T-helper 2 cell treated with Interferon-gamma antibody and Interleukin-4, amounts not matched to agents 5 μg/mL and 100 μg/mL, for 36 hours (primary cell): ENCODE measurements around the gene BPI.
"Not testable (repeated sequence)": the region's sequence is repeated elsewhere in the genome, so short reads cannot be mapped to it uniquely, and the experiment has no call there.

Experiments
- DNase-seq: peaks from one replicate; pipeline ENCODE4 v3.0.0; 2021; ENCODE audit warnings: low spot score
- H3K27ac Mint-ChIP-seq: one replicate; pipeline ENCODE4 v1.8.0; 2021; ENCODE audit warnings: mild to moderate bottlenecking, mixed read lengths
- H3K27me3 Mint-ChIP-seq: one replicate; pipeline ENCODE4 v1.8.0; 2021; ENCODE audit warnings: low read depth, mixed read lengths
- H3K36me3 Mint-ChIP-seq: one replicate; pipeline ENCODE4 v1.8.0; 2021; ENCODE audit warnings: low read depth, mixed read lengths
- H3K4me1 Mint-ChIP-seq: one replicate; pipeline ENCODE4 v1.8.0; 2021; ENCODE audit warnings: low read depth, mixed read lengths
- H3K4me3 Mint-ChIP-seq: one replicate; pipeline ENCODE4 v1.8.0; 2022; ENCODE audit warnings: mild to moderate bottlenecking, moderate library complexity, mixed read lengths
- H3K9me3 Mint-ChIP-seq: one replicate; pipeline ENCODE4 v1.8.0; 2021; ENCODE audit warnings: mixed read lengths

The BPI gene

GRCh38 chr20:38303908-38304379 is at the start of gene BPI:
Gene BPI, plus strand, starts transcription at chr20:38304156. Its CDS starts 68 bp downstream, at chr20:38304224.
- H3K27ac Mint-ChIP-seq = no peak within 1 kb of the TSS
- no peak within 1 kb of the TSS for H3K4me3 Mint-ChIP-seq

DNA sequence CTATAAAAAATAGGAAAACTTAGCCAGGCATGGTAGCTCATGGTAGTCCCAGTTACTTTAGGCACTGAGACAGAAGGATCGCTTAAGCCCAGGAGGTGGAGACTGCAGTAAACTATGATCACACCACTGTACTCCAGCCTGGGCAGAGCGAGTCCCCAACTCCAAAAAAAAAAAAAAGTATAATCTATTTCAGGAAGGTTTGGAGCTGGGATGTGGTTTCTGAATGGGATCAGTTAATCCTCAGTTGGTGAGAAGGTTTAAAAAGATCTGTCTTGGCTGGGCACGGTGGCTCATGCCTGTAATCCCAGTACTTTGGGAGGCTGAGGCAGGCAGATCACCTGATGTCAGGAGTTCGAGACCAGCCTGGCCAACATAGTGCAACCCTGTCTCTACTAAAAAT is 49.3 kb upstream of the BPI start:
- not testable (repeated sequence) for H3K36me3 Mint-ChIP-seq, H3K9me3 Mint-ChIP-seq, H3K27ac Mint-ChIP-seq, H3K4me1 Mint-ChIP-seq, DNase-seq, H3K4me3 Mint-ChIP-seq
- H3K27me3 Mint-ChIP-seq = peaks cover 13% of the 10 kb centered on the region

More at GRCh38 chr20:38303908-38304379, at the start of gene BPI:
- Mint-ChIP-seq H3K27me3 (peaks cover 38% of the 10 kb centered on the region), H3K4me1 (peaks cover 10% of the 10 kb centered on the region), H3K36me3 (no peaks in the 10 kb centered on the region), H3K9me3 (no peaks in the 10 kb centered on the region)
- peak; percentile 4 for DNase-seq

GRCh38 chr20:38255393-38255792 is 48.6 kb upstream of the BPI start:
- Mint-ChIP-seq H3K4me1 (no peaks in the 10 kb centered on the region), H3K36me3 (no peaks in the 10 kb centered on the region), H3K9me3 (no peaks in the 10 kb centered on the region), H3K27me3 (peaks cover 20% of the 10 kb centered on the region), H3K4me3 (no peak overlapping the region), H3K27ac (no peak overlapping the region)
- DNase-seq = no peak

DNA sequence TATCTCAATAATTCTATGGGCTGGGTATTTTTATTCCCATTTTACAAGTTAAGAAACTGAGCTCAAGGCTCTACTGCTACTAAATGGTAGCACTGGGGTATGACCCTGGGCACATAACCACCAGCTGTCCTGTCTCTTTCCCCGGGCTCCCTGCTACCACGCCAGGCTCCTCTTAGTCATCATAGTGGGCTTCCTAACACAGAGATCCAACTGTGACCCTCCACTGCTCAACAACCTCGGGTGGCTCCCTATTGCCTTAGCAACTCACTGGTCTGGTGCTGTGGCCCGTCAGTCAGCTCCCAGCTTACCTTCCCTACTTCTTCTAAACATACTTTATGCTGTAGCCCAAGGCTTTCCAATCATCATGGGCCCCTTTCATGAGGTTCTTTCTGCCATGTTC is 47.9 kb upstream of the BPI start:
- Mint-ChIP-seq H3K4me1 (peaks cover under 1% of the 10 kb centered on the region), H3K36me3 (no peaks in the 10 kb centered on the region), H3K27me3 (peaks cover 22% of the 10 kb centered on the region), H3K9me3 (no peaks in the 10 kb centered on the region), H3K27ac (no peak overlapping the region), H3K4me3 (no peak overlapping the region)
- no peak for DNase-seq

DNA sequence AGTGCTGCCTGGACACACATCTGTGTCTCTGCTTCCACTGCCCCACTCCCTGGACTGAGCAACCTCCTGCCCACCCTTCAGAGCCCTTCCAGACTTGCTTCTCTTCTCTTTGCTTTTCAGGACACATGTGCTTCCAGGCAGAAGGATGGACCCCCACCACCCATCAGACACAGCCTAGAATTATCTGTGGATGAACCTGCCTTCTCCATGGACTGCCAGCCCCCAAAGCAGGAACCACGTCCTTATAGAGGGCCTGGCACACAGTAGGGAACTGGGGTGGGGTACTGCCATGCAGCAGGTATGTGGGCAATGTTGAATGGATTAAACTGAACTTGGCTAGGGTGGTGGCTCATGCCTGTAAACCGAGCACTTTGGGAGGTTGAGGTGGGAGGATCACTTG is 47.0 kb upstream of the BPI start:
- H3K4me3 Mint-ChIP-seq = no peak overlapping the region
- no peak overlapping the region for H3K27ac Mint-ChIP-seq
- no peaks in the 10 kb centered on the region for H3K36me3 Mint-ChIP-seq
- no peaks in the 10 kb centered on the region for H3K9me3 Mint-ChIP-seq
- DNase-seq = no peak
- peaks cover 2% of the 10 kb centered on the region for H3K4me1 Mint-ChIP-seq
- H3K27me3 Mint-ChIP-seq = peaks cover 30% of the 10 kb centered on the region

GRCh38 chr20:38258545-38259215 is 45.3 kb upstream of the BPI start:
- H3K4me1 Mint-ChIP-seq = peaks cover 2% of the 10 kb centered on the region
- H3K9me3 Mint-ChIP-seq = no peaks in the 10 kb centered on the region
- H3K27me3 Mint-ChIP-seq = peaks cover 38% of the 10 kb centered on the region
- no peaks in the 10 kb centered on the region for H3K36me3 Mint-ChIP-seq
- no peak overlapping the region for H3K4me3 Mint-ChIP-seq
- no peak overlapping the region for H3K27ac Mint-ChIP-seq
- no peak for DNase-seq

GRCh38 chr20:38260025-38260377 is 44.0 kb upstream of the BPI start:
- Mint-ChIP-seq H3K27ac (no peak overlapping the region), H3K27me3 (peaks cover 38% of the 10 kb centered on the region), H3K4me3 (no peak overlapping the region), H3K9me3 (no peaks in the 10 kb centered on the region), H3K4me1 (peaks cover 2% of the 10 kb centered on the region), H3K36me3 (no peaks in the 10 kb centered on the region)
- no peak for DNase-seq

DNA sequence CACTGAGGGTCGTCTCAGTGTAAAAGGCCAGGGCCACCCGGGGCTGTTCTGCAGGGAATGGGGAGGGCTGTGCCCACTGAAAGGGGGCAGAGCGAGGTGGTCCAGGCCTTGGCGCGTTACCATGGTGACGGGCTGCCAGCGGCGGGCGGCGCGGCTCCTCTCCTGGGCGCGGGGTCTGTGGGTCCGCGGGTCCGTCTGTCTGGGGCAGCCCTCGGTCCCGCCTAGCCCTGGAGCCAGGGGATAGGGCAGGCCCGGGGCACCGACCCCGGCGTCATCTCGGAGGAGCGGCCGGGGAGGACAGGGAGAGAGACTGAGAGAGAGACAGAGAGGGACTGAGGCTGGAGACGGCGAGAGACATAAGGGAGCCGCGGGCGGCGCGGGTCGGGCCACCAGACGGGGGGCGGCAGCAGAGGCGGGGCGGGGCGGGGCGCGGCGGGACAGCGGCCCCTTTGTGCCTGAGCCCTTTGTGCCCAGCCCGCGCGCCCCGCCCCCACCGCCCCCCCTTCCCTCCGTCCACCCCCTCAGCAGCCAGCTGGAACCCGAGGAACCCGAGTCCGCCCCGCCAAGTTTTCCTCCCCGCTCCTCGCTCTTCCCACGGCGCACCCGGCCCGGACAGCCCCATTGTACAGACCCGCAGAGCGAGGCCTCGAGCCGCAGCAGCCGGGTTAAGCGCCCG is 43.4 kb upstream of the BPI start, which contains the start of gene KIAA1755:
Gene KIAA1755 (minus strand): TSS at position 358 of the 676 bp plus-strand sequence. CDS start 235 bp downstream, at position 123.
- no peak for DNase-seq
- Mint-ChIP-seq H3K9me3 (no peaks in the 10 kb centered on the region), H3K27ac (no peak within 1 kb of the TSS), H3K36me3 (no peaks in the 10 kb centered on the region), H3K27me3 (peaks cover 38% of the 10 kb centered on the region), H3K4me3 (no peak within 1 kb of the TSS), H3K4me1 (peaks cover 2% of the 10 kb centered on the region)

DNA sequence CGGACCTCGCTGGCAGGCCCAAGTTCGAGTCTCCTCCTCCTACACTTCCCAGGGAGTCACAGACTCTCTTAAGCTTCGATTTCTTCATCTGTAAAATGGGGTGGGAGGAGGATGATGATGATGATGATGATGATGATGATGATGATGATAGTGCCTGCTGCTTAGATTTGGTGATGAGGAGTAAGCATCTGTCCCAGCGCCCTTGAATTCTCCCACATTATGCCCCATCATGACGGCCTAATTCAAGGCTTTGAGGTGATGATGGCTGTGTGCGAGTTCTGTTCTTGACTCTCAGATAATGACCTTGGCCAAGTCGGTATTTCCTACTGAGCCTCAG is 42.9 kb upstream of the BPI start:
- Mint-ChIP-seq H3K9me3 (no peaks in the 10 kb centered on the region), H3K27ac (no peak overlapping the region), H3K36me3 (no peaks in the 10 kb centered on the region), H3K4me3 (no peak overlapping the region), H3K4me1 (peaks cover 2% of the 10 kb centered on the region), H3K27me3 (peaks cover 38% of the 10 kb centered on the region)
- DNase-seq = no peak

DNA sequence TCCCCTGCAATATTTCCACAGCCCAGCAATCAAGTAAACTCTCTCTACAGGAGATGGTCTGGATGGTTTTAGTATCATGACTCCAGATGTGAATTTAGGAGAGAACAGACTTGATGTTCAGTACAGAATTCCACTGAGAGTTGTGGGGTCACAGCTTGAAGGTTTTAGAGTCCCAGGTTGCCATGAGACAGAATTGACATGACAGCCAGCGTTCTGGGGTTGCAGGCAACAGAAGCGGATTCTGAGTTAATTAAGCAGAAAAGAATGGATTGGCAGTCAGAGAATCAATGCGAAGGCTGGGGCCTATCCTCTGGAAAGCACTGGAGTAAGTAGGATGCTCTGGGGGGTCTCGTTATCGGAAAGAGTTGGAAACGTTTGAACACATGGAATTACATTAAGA is 41.0 kb upstream of the BPI start:
- H3K27me3 Mint-ChIP-seq = peaks cover 38% of the 10 kb centered on the region
- no peaks in the 10 kb centered on the region for H3K9me3 Mint-ChIP-seq
- H3K27ac Mint-ChIP-seq = no peak overlapping the region
- peaks cover 2% of the 10 kb centered on the region for H3K4me1 Mint-ChIP-seq
- no peak for DNase-seq
- no peak overlapping the region for H3K4me3 Mint-ChIP-seq
- H3K36me3 Mint-ChIP-seq = no peaks in the 10 kb centered on the region

DNA sequence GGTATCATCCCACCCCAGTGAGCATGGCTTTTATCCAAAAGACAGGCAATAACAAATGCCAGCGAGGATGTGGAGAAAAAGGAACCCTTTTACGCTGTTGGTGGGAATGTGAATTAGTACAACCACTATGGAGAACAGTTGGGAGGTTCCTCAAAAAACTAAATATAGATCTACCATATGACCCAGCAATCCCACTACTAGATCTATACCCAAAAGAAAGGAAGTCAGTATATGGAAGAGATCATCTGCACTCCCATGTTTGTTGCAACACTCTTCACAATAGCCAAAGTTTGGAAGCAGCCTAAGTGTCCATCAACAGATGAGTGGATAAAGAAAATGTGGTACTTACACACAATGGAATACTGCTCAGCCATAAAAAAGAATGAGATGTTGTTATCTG is 37.5 kb upstream of the BPI start:
- Mint-ChIP-seq H3K4me3 (no peak overlapping the region), H3K27me3 (peaks cover 13% of the 10 kb centered on the region), H3K27ac (no peak overlapping the region), H3K36me3 (no peaks in the 10 kb centered on the region), H3K9me3 (no peaks in the 10 kb centered on the region), H3K4me1 (no peaks in the 10 kb centered on the region)
- no peak for DNase-seq

- no peaks in the 10 kb centered on the region for H3K36me3 Mint-ChIP-seq
- H3K4me1 Mint-ChIP-seq = no peaks in the 10 kb centered on the region
- no peak overlapping the region for H3K4me3 Mint-ChIP-seq
- no peak for DNase-seq
- no peak overlapping the region for H3K27ac Mint-ChIP-seq
- no peaks in the 10 kb centered on the region for H3K9me3 Mint-ChIP-seq
- peaks cover 8% of the 10 kb centered on the region for H3K27me3 Mint-ChIP-seq
Measured at GRCh38 chr20:38267296-38267695, 36.7 kb upstream of the BPI start.

GRCh38 chr20:38267901-38268514 is 35.9 kb upstream of the BPI start:
- Mint-ChIP-seq H3K36me3 (no peaks in the 10 kb centered on the region), H3K4me3 (no peak overlapping the region), H3K4me1 (no peaks in the 10 kb centered on the region), H3K27ac (no peak overlapping the region), H3K9me3 (no peaks in the 10 kb centered on the region), H3K27me3 (peaks cover 1% of the 10 kb centered on the region)
- DNase-seq = no peak

GRCh38 chr20:38269040-38269439 is 34.9 kb upstream of the BPI start:
- H3K36me3 Mint-ChIP-seq = no peaks in the 10 kb centered on the region
- no peak overlapping the region for H3K27ac Mint-ChIP-seq
- no peaks in the 10 kb centered on the region for H3K4me1 Mint-ChIP-seq
- no peak overlapping the region for H3K4me3 Mint-ChIP-seq
- no peaks in the 10 kb centered on the region for H3K27me3 Mint-ChIP-seq
- H3K9me3 Mint-ChIP-seq = no peaks in the 10 kb centered on the region
- no peak for DNase-seq
